Activated CD4-positive, CD25-positive, alpha-beta regulatory T cell treated with anti-CD3 and anti-CD28 coated beads, Interleukin-2, amount 50 U/mL, for 16 hours (primary cell): ENCODE measurements around the gene BZW2.
"Not testable (repeated sequence)": the region's sequence is repeated elsewhere in the genome, so short reads cannot be mapped to it uniquely, and the experiment has no call there.

Experiments used
- DNase-seq: peaks from one replicate; pipeline ENCODE4 v3.0.0-alpha.2; 2020; ENCODE audit warnings: low read depth, low spot score

The BZW2 gene

DNA sequence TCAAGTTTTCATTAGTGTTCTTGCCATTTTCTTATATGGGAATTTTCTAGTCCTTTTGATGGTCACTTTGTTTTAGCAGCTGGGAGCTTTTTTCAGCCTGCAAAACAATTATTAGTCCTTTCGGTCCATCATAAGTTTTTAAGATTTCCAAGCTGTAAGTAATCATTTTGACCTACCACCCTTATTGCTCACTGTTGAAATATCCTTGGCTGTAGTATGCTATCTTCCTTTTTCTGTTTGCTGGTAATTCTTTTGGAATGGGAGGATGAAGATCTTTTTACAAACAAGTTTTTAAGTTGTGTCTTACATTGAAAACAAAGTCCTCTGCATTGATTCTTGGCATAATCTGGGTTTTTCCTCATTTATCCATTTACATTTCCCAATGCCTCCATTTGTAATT is 24.0 kb downstream of the BZW2 start:
- no peak for DNase-seq

DNA sequence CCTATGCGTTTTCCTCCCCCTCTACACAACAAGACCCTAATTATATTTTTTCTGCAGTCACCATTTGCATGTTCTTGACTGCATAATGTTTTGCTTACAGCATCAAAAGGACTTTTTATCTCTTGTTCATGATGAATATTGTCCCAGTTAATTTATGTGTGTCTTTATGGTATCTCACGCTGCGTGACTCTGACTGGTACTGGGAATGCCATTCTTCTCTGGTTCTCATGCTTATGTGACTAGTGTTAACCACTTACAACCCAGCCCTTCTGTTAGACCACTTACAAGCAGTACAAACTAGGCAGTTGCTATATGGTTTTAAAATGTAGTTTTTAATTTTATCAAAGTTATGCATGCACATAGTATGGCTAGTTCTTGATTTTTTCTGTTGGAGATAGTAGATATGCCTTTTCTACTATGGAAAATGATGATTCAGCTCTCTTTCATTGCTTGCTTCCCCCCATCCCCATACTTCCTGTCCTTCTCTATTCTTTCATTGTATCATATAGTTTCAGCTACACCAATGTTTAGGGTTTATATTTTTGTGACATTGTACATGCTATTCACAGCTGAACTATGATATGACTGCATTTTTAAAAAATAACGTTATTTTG is 24.9 kb downstream of the BZW2 start:
- no peak for DNase-seq

DNA sequence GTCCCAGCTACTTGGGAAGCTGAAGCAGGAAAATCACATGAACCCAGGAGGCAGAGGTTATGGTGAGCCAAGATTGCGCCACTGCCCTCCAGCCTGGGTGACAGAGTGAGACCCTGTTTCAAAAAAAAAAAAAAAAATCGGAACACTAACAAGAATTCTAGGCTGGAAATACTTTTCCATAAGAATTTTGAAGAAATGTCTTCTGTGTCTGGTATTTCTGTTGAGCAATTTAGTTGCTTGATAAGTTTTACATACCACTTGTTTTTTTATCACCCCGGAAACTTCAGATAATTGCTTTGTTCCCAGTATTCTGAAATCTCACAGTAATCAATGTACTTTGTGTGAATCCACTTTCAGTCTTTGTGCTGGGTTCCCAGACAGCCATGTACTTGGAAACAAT is 25.8 kb downstream of the BZW2 start:
- no peak for DNase-seq

DNA sequence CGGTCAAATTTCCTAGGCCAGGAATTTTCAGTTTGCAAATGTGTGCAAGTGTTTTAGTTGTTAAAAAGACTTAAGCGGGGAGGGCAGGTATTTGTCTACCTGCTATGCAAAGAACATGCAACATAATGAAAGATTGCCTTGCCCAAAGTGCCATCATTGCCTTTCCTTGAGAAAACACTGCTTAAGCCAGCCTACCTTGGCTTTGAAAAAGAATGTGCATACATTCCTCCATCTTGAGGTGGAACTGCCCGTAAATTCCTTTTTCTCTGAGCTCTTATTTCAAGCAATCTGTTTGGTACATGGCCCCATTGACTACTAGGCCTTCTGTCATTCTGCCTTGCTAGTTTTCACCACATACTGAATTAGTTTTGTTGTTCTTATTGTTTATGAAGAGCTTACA is 29.3 kb downstream of the BZW2 start:
- no peak for DNase-seq

DNA sequence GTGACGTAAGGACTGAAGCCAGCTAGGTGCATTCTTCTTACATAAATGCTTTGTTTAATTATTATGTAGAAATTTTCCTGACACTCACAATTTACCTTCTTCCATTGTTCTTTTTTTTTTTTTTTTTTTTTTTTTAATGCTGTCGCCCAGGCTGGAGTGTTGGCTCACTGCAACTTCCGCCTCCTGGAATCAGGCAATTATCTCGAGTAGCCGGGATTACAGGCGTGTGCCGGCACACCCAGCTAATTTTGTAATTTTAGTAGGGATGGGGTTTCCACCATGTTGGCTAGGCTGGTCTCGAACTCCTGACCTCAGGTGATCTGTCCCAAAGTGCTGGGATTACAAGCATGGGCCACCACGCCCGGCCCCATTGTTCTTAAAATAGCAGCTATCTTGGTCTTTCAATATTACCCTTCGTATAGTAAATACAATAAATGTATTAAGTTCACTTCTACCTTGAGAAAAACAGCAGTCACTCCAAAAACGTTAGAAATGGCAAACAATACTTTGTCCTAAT is 32.1 kb downstream of the BZW2 start:
- no peak for DNase-seq

DNA sequence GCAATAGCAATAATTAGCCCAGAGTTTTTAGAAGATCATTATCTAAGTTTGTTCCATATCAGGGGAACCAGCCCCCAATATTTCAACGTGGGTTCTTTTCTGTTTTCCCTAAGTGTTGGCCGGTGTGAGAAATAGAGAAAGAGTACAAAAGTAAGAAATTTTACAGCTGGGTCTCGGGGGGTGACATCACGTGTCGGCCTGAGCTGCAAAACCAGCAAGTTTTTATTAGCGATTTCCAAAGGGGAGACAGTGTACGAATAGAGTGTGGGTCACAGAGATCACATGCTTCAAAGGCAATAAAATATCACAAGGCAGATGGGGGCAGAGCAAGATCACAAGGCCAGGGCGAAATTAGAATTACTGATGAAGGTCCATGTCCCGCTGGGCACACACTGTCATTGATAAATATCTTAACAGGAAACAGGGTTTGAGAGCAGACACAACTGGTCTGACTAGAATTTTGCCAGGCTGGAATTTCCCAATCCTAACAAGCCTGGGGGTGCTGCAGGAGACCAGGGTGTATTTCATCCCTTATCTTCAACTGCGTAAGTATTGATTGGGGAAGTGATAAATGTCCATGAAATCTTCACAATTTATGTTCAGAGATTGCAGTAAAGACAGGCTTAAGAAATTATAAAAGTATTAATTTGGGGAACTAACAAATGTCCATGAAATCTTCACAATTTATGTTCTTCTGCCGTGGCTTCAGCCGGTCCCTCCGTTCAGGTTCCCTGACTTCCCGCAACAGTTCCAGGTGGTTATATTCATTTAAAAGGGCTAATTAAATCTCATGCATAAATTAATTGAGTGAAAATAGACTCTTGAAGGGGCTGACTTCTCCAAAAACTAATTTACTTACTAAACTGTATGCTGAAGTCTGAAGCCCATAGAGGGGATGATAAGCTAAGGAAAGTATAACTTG is 32.9 kb downstream of the BZW2 start:
- DNase-seq, result not testable (repeated sequence)

DNA sequence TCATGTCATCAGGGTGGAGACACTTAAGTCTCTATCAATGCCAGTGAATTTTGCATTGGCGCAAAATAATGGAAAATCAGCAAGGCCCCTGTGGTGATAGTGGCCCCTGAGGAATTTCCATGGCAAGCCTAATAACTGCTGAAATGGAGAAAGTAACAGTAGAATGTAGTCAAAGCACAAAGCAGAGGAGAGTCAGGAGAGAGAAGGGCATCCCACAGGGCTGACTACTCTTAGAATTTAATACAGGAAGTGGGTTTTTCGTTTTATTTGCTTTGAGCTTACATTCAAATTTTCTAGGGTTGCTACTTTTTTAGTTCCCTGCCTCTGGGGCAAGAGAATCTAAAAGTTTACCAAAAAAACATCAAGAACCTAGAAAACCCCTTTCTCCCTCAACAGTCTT is 39.0 kb downstream of the BZW2 start:
- DNase-seq, result no peak

DNA sequence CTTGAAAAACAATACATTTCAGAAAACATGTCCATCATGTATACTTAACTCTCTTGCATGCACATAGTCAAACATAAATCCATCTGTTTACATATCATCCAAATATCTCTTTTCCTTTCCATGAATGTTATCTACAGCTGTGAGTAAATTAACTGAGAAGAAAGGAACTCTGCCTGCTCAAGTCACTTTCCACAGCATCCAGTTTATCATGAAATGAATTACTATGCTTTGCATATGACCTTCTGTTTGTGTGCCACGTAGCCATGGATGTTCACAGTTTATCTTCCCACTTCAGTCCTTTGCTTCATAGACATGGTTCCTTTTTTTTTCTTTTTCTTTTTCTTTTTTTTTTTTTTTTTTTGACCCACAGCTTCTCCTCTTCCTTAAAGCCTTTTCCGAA is 39.6 kb downstream of the BZW2 start:
- DNase-seq, result no peak

DNA sequence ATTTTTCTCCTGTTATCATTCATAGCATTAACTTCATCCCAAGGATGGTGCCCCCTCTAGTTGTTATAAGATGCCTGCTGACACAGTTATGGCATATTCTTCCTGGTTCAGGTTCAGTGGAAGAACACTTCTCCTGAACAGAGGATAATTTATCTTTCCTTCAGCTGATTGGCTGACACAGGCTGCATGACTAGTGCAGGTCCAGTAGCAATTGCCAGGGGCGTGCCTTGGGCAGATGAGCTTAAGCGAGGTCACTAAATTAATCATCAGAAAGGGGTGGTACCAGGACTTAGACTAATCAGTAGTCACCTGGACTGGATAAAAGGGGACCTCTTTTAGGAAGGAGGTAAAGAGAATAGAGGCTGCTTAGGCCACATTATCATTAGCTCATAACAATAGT is 42.3 kb downstream of the BZW2 start:
- no peak for DNase-seq

DNA sequence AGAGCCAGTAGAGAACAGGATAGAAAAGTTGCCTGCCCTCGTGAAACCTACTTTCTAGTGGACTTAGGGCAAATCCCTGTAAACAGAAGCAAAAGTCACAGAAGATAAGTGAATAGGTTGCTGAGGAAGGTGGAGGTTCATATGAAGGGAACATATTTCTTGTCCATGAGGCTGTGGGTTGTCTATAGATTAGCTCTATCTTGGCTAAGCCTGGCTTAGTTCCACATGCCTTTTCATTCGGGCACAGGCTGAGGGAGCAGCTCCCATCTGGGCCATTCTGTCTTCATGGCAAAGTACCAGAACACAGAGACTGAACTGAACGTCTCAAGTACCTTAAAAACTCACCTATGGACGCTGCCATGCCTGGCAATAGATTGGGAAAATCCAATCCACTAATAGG is 45.3 kb downstream of the BZW2 start:
- DNase-seq, result no peak

DNA sequence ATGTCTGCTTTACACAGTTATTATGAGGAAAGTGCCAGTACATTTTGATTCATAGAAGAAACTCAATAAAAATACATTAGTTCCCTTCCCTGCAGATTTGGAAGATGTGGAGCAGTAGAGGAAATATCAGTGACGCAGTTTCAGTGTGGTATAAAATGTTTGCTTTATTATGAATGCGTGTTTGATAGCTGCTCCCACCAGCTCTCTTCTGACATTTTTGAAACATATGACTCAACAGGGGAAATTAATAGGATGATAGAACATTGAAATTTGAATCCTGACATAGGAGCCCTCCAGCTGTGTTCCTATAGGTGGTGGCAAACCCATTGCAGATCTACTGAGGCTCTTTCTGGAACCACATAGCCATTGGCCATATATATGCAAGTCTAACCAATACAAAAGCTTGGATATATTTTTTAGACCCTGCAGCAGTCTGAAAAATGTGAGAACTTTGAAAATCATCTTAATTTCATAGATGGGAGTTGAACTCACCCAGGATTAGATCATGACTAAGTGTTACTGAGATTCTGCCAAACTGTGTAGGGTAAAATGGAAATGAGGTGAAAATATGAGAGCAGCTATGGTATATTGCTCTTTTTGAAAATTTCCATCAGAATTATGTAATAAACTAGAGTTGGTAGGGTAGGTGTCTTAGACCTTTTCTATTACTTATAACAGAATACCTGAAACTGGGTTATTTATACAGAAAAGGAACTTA is 47.8 kb downstream of the BZW2 start:
- DNase-seq, result no peak

DNA sequence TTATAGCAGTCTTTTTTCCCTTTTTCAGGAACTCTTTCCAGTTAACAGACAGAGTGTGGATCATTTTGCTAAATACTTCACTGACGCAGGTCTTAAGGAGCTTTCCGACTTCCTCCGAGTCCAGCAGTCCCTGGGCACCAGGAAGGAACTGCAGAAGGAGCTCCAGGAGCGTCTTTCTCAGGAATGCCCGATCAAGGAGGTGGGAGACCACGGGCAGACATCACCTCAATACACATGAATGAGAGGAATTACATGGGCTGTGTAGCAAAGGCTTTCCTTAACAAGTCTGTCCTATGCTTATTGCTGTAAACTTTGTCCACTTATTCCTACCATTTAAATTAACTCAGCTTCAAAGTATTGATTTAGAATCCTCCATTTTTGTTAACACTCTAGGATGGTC is 48.8 kb downstream of the BZW2 start:
- no peak for DNase-seq

DNA sequence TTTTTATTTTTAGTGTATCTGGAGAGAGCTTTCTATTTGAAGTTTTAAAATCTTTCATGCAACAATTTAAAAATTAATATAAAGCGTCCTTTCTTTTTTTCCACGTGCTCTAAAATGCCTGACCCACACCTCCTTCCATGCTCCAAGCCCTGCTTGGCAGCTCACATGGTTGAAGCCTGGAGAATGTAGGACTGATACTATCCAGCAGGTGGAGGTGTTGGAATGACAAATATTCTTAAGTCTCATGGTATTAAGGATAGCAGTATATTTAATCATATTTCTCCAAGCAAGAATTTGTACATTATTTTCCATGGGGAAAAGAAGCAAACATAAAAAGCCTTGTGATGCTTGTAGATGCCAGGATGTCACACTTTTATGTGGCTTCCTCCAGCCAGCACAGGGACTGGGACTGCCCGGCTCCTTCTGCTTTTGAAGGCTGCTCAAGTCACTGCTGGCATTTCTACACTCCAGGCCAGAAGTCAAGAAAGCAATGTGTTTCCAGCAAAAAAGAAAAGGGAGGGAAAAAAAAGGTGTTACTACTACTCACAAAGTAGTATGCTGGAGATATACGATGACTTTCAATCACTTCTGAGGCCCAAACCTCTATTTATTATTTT is 49.7 kb downstream of the BZW2 start:
- no peak for DNase-seq

DNA sequence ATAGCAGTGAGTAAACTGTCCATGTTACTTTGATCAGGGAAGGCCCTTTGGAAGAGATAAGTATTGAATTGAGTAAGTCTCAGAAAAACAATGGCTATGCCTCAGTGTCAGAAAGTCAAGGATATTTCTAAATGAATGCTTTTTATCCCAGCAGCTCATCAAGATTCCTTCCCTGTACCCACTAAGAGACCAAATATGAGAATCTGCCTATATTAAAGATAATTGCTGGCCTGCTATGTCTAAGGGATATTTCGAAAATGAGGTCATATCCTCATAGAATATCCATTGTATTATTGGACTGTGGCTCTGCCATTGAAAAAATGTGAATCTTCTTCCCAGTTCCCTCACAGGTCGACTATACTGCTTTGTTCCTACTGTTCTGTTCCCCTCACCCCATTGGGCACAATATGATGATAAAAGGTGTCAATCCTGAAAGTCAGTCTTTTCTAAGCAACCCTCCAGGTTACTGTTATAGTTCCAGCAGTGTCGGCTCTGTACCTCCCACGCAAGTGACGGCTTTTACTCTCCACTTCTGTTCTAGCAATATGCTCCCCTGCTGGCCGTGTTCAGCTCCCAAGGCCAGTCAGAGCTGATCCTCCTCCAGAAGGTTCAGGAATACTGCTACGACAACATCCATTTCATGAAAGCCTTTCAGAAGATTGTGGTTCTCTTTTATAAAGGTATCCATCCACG is 51.7 kb downstream of the BZW2 start:
- DNase-seq, result no peak

DNA sequence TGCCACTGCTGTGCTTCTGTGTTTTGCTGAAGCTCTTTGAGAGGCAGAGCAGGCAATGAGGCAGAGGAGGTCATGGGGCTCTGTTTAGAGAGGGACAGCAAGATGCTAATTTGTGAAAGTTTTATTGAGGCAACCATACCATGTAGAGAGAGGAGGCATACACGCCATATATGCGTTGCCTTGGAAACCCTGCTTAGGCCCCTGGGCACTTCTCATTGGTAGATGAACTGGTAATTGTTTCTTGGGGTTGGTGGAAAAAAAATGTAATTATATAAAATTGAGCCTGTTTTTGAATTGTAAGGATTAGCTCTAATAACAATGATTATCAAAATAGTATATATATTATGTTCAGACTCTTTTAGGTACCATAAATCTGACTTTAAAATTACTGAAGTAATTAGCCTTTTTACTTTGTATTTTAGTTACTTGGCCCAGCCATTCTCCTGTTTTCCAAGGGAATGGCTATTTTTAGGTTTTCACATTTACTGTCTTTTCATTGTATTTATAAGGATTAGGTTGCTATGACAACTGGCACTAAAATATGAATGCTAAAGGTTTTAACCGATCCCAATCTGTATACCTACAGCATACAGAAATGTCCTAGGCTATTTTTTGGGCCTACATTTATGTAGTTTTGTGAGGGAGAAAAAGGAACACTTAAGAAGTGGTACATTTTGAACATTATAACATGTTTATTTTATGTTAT is 52.4 kb downstream of the BZW2 start:
- DNase-seq, result no peak

DNA sequence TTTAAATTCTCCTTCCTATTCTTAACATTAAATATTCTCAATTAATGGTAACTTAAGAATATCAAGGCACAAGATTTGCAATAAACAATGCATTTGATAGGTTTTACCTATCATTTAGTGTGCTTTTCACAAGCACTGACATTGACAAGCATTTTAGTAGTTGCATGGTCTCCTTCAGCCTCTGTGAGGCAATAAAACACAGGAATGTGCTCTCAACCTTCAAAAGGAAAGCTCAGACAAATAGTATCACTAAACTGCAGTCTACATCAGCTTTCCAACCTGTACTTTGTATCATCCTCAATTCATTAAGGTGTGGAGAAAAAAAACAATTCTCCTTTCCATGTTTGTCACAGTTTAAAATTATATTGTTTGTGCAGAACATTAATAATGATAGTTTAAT is 56.5 kb downstream of the BZW2 start:
- DNase-seq, result no peak

DNA sequence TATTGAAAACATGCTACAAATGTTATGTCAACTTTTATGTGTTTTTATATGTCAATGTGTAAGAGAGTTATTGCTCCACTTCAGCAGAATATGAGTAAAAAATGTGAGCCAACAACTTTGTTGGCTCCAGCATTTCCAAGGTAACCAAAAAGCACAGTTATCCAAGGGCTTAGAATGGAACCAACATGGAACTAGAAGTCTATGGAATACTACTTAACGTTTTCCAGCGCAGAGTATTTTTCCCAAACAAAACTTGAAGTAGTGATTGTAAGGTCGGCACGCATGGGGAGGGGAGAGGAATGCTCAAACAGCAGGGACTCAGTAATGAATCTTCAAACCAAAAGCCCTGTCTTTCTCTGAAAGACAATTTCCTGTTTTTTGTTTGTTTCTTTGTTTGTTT is 62.5 kb downstream of the BZW2 start:
- no peak for DNase-seq

DNA sequence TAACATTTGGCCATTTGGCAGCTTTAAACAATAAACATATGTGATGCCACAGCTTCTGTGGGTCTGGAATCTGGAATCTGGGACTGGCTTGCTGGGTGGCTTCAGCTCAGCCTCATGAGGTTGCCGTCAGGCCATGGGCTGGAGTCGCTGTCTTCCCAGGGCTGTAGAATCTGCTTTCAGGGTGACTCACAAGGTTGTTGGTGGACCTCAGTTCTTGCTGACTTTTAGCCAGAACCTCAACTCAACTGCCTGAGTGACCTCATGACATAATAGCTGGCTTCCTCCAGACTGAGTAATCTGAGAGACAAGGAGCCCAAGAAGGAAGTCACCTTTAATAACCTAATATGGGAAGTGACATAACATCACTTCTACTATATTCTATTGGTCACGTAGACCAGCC is 63.0 kb downstream of the BZW2 start:
- DNase-seq, result no peak

DNA sequence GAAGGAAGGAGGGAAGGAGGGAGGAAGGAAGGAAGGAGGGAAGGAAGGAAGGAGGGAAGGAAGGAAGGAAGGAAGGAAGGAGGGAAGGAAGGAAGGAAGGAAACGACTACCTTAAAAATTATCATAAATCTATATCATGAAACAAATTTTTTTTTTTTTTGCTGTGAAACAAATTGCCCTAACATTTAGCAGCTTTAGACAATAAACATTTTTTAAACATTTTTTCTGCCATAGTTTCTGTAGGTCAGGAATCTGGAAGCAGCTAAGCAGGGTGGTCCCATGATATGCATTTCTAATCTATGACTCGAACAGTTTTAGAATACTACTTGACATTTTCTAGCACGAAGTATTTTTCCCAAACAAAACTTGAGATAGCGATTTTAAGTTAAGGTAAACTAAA is 64.7 kb downstream of the BZW2 start:
- DNase-seq, result no peak

DNA sequence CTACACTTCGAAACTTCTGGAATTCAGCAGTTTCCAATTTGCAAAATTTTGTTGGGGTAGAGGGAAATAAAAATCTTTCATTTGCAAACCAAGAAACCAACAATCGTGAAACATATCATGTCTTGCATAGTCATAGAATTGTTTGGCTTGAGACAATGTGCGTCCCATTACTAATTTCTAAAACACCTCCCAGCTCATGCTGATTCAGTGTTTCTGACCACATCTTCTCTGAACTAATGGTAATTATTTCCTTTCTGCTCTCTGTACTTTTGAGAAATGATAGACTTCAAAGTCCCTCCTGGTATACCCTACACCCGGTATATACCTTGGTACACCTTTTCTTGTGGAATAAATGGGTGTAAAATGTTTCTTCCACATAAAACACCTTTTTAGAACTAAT is 65.7 kb downstream of the BZW2 start:
- DNase-seq, result no peak

DNA sequence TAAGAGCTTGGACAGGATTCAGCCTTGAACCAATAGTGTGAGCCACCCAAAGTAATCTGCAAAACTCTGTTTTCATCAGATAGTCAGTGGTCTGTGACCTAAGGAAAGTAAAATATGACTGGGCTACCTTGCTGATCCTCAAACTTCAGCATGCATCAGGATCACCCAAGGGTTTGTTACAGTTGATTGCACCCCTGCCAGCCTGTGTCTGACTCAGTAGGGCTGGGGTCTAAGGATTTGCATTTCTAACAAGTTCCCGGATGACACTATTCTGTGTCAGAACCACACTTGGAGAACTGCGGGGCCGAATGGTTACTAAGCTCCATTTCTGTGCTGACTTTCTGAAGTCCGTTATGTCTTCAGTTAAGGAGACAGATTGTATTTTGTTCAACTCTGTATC is 66.9 kb downstream of the BZW2 start:
- no peak for DNase-seq
